Measurements from ENCODE around the gene CD34. TPM values are rescaled to one million over a fixed set of nuclear protein-coding genes. Genes with fewer than 3 reads are reported as not detected.

The CD34 gene
- total RNA-seq, 1 experiment from 2014 or later, result 0.35 TPM

DNA sequence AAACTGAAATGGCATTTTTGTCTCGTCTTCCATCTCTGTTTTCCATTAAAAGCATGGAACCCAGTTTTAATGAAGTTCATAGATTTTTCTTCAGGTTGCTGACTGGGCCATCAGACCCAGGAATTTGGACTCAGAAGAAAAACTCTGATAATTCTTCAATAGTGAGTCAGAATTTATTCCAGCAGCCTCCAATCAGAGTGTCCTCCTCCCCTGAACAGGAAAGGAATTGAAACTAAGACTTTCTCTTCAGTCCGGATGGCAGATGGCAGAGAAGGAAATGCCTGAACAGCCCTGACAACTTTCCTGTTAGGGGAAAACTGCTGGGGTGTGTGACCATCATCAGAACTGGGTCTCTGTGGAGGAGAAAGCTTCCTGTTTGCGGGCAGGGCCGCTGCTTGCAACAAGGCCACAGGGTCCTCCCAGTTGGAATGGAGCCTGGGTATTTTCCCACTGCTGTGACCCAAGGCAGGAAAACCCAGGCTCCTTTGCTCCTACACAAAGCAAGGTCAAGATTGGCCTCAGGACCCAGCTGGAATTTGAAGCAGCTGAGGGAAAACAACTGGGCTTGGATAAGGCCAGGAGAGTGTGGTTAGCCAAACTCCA, 20.7 kb downstream of the CD34 start:
- H3K27me3 ChIP-seq (ENCODE audit: insufficient read depth, low read length), result no peaks in the 10 kb centered on the region; the same call in 1 of the 2 replicates
- WGBS (ENCODE audit: extremely low coverage, insufficient read length, low lambda C conversion rate), result no CpG with 5 or more reads among the region's 4 CpGs
- no peak overlapping the region for H2BK15ac ChIP-seq (ENCODE audit: low read depth, low read length)
- H3K27ac Mint-ChIP-seq, result no peak overlapping the region; a peak in 1 of 7 replicates
- H3K27ac ChIP-seq (ENCODE audit: insufficient read length, low read depth, low read length), result no peak overlapping the region
- no peak overlapping the region for H3K14ac ChIP-seq (ENCODE audit: insufficient read depth, low read length)
- H3K4me3 Mint-ChIP-seq, result no peak overlapping the region
- no peak overlapping the region for H3K56ac ChIP-seq (ENCODE audit: insufficient read length, low read depth, low read length)
- no peak overlapping the region for H4K8ac ChIP-seq (replicated peaks; ENCODE audit: insufficient read length, low read depth, low read length)
- no peaks in the 10 kb centered on the region for H3K36me3 Mint-ChIP-seq (ENCODE audit: insufficient read depth in 1 of 3, low read depth in 3 of 3)
- no peak overlapping the region for H2BK5ac ChIP-seq (ENCODE audit: insufficient read length, low read length)
- no peak overlapping the region for H2BK120ac ChIP-seq (ENCODE audit: low read depth, low read length, poor library complexity, severe bottlenecking)
- H3K27me3 Mint-ChIP-seq (ENCODE audit: low read depth), result peaks cover 14% of the 10 kb centered on the region
- DNase-seq, result no peak
- H3K4ac ChIP-seq (ENCODE audit: low read depth, low read length), result no peak overlapping the region
- no peak overlapping the region for H3K23ac ChIP-seq (ENCODE audit: insufficient read length, low read depth, low read length)
- H4K91ac ChIP-seq (ENCODE audit: insufficient read length, low read depth, low read length), result no peak overlapping the region
- no peak overlapping the region for H3K9ac ChIP-seq (ENCODE audit: extremely low read depth, insufficient read length, low read length)
- H3K9me3 ChIP-seq (ENCODE audit: control insufficient read depth, low read depth, low read length), result no peaks in the 10 kb centered on the region
- H3K18ac ChIP-seq (ENCODE audit: insufficient read length, low read depth, low read length), result no peak overlapping the region
- no peak overlapping the region for H3K4me2 ChIP-seq (ENCODE audit: insufficient read depth, insufficient read length, low read length)
- H3K23me2 ChIP-seq (ENCODE audit: insufficient read length, low read depth, low read length, poor library complexity, severe bottlenecking), result no peaks in the 10 kb centered on the region
- H4K5ac ChIP-seq (ENCODE audit: insufficient read length, low read depth, low read length), result no peak overlapping the region
- H3K79me2 ChIP-seq (ENCODE audit: insufficient read depth, low read length), result no peaks in the 10 kb centered on the region
- H2BK20ac ChIP-seq (ENCODE audit: low read depth, low read length, poor library complexity, severe bottlenecking), result no peak overlapping the region
- H2BK12ac ChIP-seq (ENCODE audit: insufficient read length, low read depth, low read length), result no peak overlapping the region
- H3K9me3 Mint-ChIP-seq, result no peaks in the 10 kb centered on the region
- H3T11ph ChIP-seq (ENCODE audit: low read length), result no peak overlapping the region
- H3K4me1 ChIP-seq (ENCODE audit: insufficient read depth, low read length), result no peaks in the 10 kb centered on the region
- H2AK5ac ChIP-seq (ENCODE audit: insufficient read length, low read length), result no peak overlapping the region
- H3K79me1 ChIP-seq (ENCODE audit: insufficient read depth, low read depth, low read length, poor library complexity, severe bottlenecking), result no peaks in the 10 kb centered on the region
- 0 out of 4 replicates have a peak, but pooled peaks cover 3% of the 10 kb centered on the region in 2 experiments for H3K4me1 Mint-ChIP-seq
- H4K20me1 ChIP-seq (ENCODE audit: control insufficient read depth, insufficient read depth, insufficient read length), result no peaks in the 10 kb centered on the region
- TF ChIP-seq, protein P1, sequence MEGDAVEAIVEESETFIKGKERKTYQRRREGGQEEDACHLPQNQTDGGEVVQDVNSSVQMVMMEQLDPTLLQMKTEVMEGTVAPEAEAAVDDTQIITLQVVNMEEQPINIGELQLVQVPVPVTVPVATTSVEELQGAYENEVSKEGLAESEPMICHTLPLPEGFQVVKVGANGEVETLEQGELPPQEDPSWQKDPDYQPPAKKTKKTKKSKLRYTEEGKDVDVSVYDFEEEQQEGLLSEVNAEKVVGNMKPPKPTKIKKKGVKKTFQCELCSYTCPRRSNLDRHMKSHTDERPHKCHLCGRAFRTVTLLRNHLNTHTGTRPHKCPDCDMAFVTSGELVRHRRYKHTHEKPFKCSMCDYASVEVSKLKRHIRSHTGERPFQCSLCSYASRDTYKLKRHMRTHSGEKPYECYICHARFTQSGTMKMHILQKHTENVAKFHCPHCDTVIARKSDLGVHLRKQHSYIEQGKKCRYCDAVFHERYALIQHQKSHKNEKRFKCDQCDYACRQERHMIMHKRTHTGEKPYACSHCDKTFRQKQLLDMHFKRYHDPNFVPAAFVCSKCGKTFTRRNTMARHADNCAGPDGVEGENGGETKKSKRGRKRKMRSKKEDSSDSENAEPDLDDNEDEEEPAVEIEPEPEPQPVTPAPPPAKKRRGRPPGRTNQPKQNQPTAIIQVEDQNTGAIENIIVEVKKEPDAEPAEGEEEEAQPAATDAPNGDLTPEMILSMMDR (conservative IDR thresholded peaks at IDR 0.05), result no peak
- H2AFZ ChIP-seq (ENCODE audit: low read length), result no peak overlapping the region

All from H9 (cell line).